ENCODE results near the gene TCEA2. TPM values are rescaled to one million over a fixed set of nuclear protein-coding genes. Genes with fewer than 3 reads are reported as not detected.

The TCEA2 gene
- polyA plus RNA-seq, 1 experiment = 34.2 TPM

- ChIA-PET POLR2A (no interaction called here), CTCF (interaction anchor here (1.7 kb wide), 1 partner anchor 10 kb away, joined by 7 read pairs; no protein-coding TSS in a partner anchor)
- Histone ChIP-seq H3K36me3 (ENCODE audit: control insufficient read depth, insufficient read depth, low read length) (no peaks in the 10 kb centered on the region), H3K4me3 (ENCODE audit: low read depth, low read length) (no peak overlapping the region), H3K27me3 (ENCODE audit: control insufficient read depth, insufficient read depth, low read length) (peaks cover 30% of the 10 kb centered on the region)
- DNase-seq (ENCODE audit: low read depth) = no peak
- TF ChIP-seq CTCF (IDR thresholded peaks at IDR 0.05; ENCODE audit: insufficient read depth, low read depth, low read length) = no peak
Measured at GRCh38 chr20:64047046-64047389, 16.0 kb upstream of the TCEA2 start.

GRCh38 chr20:64047968-64048401 lies 15.0 kb upstream of the TCEA2 start:
- ChIA-PET POLR2A (no interaction called here), CTCF (interaction anchor here (1.7 kb wide), 1 partner anchor 9 kb away, joined by 7 read pairs; no protein-coding TSS in a partner anchor)
- no peak for DNase-seq (ENCODE audit: low read depth)
- Histone ChIP-seq H3K36me3 (ENCODE audit: control insufficient read depth, insufficient read depth, low read length) (no peaks in the 10 kb centered on the region), H3K27me3 (ENCODE audit: control insufficient read depth, insufficient read depth, low read length) (peaks cover 31% of the 10 kb centered on the region), H3K4me3 (ENCODE audit: low read depth, low read length) (no peak overlapping the region)
- TF ChIP-seq CTCF (IDR thresholded peaks at IDR 0.05; ENCODE audit: insufficient read depth, low read depth, low read length) = no peak

- DNase-seq (ENCODE audit: low read depth) = no peak
- H3K36me3 ChIP-seq (ENCODE audit: control insufficient read depth, insufficient read depth, low read length) = no peaks in the 10 kb centered on the region
- H3K27me3 ChIP-seq (ENCODE audit: control insufficient read depth, insufficient read depth, low read length) = peaks cover 32% of the 10 kb centered on the region
- ChIA-PET POLR2A (no interaction called here), CTCF (no interaction called here)
- TF ChIP-seq CTCF (IDR thresholded peaks at IDR 0.05; ENCODE audit: insufficient read depth, low read depth, low read length) = no peak
- H3K4me3 ChIP-seq (ENCODE audit: low read depth, low read length) = no peak overlapping the region
Measured at GRCh38 chr20:64048402-64049044, 14.5 kb upstream of the TCEA2 start.

- no peak for TF ChIP-seq CTCF (IDR thresholded peaks at IDR 0.05; ENCODE audit: insufficient read depth, low read depth, low read length)
- ChIA-PET CTCF (interaction anchor here (0.6 to 1.8 kb wide), 2 partner anchors 10 kb away, joined by 4 read pairs; no protein-coding TSS in a partner anchor), POLR2A (no interaction called here)
- peak within 1 kb of the TSS; percentile 16 for H3K4me3 ChIP-seq (ENCODE audit: low read depth, low read length)
- no peaks in the 10 kb centered on the region for H3K36me3 ChIP-seq (ENCODE audit: control insufficient read depth, insufficient read depth, low read length)
- H3K27me3 ChIP-seq (ENCODE audit: control insufficient read depth, insufficient read depth, low read length) = peaks cover 32% of the 10 kb centered on the region
- no peak for DNase-seq (ENCODE audit: low read depth)
Measured at GRCh38 chr20:64049060-64049877, 13.7 kb upstream of the TCEA2 start, which contains the start of gene SOX18. Gene SOX18 (minus strand): TSS chr20:64049639. CDS start chr20:64049516, 123 bp downstream.

GRCh38 chr20:64049878-64050260 lies 13.1 kb upstream of the TCEA2 start:
- Histone ChIP-seq H3K27me3 (ENCODE audit: control insufficient read depth, insufficient read depth, low read length) (peaks cover 32% of the 10 kb centered on the region), H3K4me3 (ENCODE audit: low read depth, low read length) (peak overlapping the region; percentile 16; the same call in 1 of the 2 replicates), H3K36me3 (ENCODE audit: control insufficient read depth, insufficient read depth, low read length) (no peaks in the 10 kb centered on the region)
- ChIA-PET POLR2A (no interaction called here), CTCF (interaction anchor here (0.6 to 1.8 kb wide), 4 partner anchors 10 to 512 kb away, joined by 3 to 4 read pairs (median 4); partner anchors contain the start of gene LKAAEAR1)
- no peak for DNase-seq (ENCODE audit: low read depth)
- no peak for TF ChIP-seq CTCF (IDR thresholded peaks at IDR 0.05; ENCODE audit: insufficient read depth, low read depth, low read length)

Measured in BJ (cell line).